HEK293 (cell line): ENCODE measurements around the gene PRKCD.

Source experiments
- CTCF ChIA-PET: fragments of 350-600 bp; formaldehyde crosslinking; extraction: SDS; loops from one replicate; lab custom pipeline; 2021; ENCODE audit warnings: antibody characterized with exemption; lab: Yijun Ruan, JAX
- POLR2A ChIA-PET: fragments of 300-600 bp; formaldehyde crosslinking; extraction: SDS; loops from one replicate; lab custom pipeline; 2020; ENCODE audit warnings: antibody characterized with exemption, inconsistent platforms; lab: Yijun Ruan, JAX
- H3K27ac ChIP-seq: fragments of 200-500 bp; sonication (Bioruptor generic); 2 replicates; pipeline ENCODE4 v1.5.1; 2014; ENCODE audit warnings: low read depth, low read length, control low read depth, inconsistent platforms; ENCODE audit errors: extremely low read depth
- H3K36me3 ChIP-seq, 2 experiments: fragments of 200-500 bp in 1 of 2; sonication (Bioruptor generic) in 1 of 2; 1 replicate in 1 of 2; 2 replicates in 1 of 2; pipeline ENCODE4 v1.5.1; 2014 to 2017; ENCODE audit warnings: inconsistent platforms in 2 of 2, low read length in 2 of 2; ENCODE audit not compliant: control insufficient read depth in 2 of 2, insufficient read depth in 1 of 2
- H3K4me1 ChIP-seq: fragments of 200-500 bp; sonication (Bioruptor generic); 2 replicates; pipeline ENCODE4 v1.5.1; 2014; ENCODE audit warnings: mild to moderate bottlenecking, low read length, inconsistent platforms; ENCODE audit not compliant: control insufficient read depth, insufficient read depth
- H3K4me3 ChIP-seq: 2 replicates; pipeline ENCODE4 v1.5.1; 2011; ENCODE audit warnings: low read depth, mild to moderate bottlenecking, control low read depth, low read length, moderate library complexity
- H3K9me3 ChIP-seq: fragments of 200-500 bp; sonication (Bioruptor generic); 2 replicates; pipeline ENCODE4 v1.5.1; 2014; ENCODE audit warnings: low read depth, low read length, inconsistent platforms; ENCODE audit not compliant: control insufficient read depth, insufficient read depth
- GFI1B ChIP-seq: fragments of 450-650 bp; formaldehyde crosslinking; IDR thresholded peaks from 2 replicates; pipeline ENCODE4 v1.5.1; 2016; ENCODE audit warnings: missing biosample characterization, missing genetic modification characterization
- HOXA7 ChIP-seq: sonication (generic); formaldehyde crosslinking; IDR thresholded peaks from 2 replicates; pipeline ENCODE4 v1.8.1; 2022; ENCODE audit warnings: missing genetic modification reagents, borderline replicate concordance
- HOXC10 ChIP-seq: sonication (generic); formaldehyde crosslinking; IDR thresholded peaks from 2 replicates; pipeline ENCODE4 v1.8.1; 2023; ENCODE audit warnings: mild to moderate bottlenecking, missing genetic modification reagents
- HOXD13 ChIP-seq: sonication (generic); formaldehyde crosslinking; IDR thresholded peaks from 2 replicates; pipeline ENCODE4 v1.8.0; 2022; ENCODE audit warnings: missing genetic modification reagents, borderline replicate concordance
- KLF17 ChIP-seq: fragments of 450-650 bp; formaldehyde crosslinking; IDR thresholded peaks from 2 replicates; pipeline ENCODE4 v1.5.1; 2016; ENCODE audit warnings: missing biosample characterization, missing genetic modification characterization
- PRDM1 ChIP-seq: fragments of 450-650 bp; formaldehyde crosslinking; IDR thresholded peaks from 2 replicates; pipeline ENCODE4; 2016; ENCODE audit warnings: missing biosample characterization, missing genetic modification characterization
- TRIM28 ChIP-seq: IDR thresholded peaks from 2 replicates; pipeline ENCODE4 v1.6.1; 2011; ENCODE audit warnings: low read length, control low read depth, borderline replicate concordance
- TSHZ1 ChIP-seq: fragments of 450-650 bp; formaldehyde crosslinking; IDR thresholded peaks from 2 replicates; pipeline ENCODE4 v1.5.1; 2016; ENCODE audit warnings: missing biosample characterization, missing genetic modification characterization, borderline replicate concordance
- YY1 ChIP-seq: fragments of 450-650 bp; formaldehyde crosslinking; IDR thresholded peaks from 2 replicates; pipeline ENCODE4 v1.5.1; 2018; ENCODE audit warnings: missing biosample characterization, missing genetic modification characterization
- ZNF148 ChIP-seq: fragments of 450-650 bp; formaldehyde crosslinking; IDR thresholded peaks from 2 replicates; pipeline ENCODE4 v1.5.0; 2017; ENCODE audit warnings: missing biosample characterization, missing genetic modification characterization, borderline replicate concordance
- ZNF157 ChIP-seq: fragments of 450-650 bp; formaldehyde crosslinking; IDR thresholded peaks from 2 replicates; pipeline ENCODE4 v1.5.1; 2016; ENCODE audit warnings: missing biosample characterization, missing genetic modification characterization
- ZNF211 ChIP-seq: fragments of 450-650 bp; formaldehyde crosslinking; IDR thresholded peaks from 2 replicates; pipeline ENCODE4 v1.5.1; 2016; ENCODE audit warnings: low read depth, missing biosample characterization, missing genetic modification characterization
- ZNF302 ChIP-seq: fragments of 450-650 bp; formaldehyde crosslinking; IDR thresholded peaks from 2 replicates; pipeline ENCODE4 v1.5.1; 2016; ENCODE audit warnings: missing biosample characterization, missing genetic modification characterization, low read depth
- ZNF311 ChIP-seq: fragments of 450-650 bp; formaldehyde crosslinking; IDR thresholded peaks from 2 replicates; pipeline ENCODE4 v1.5.1; 2017; ENCODE audit warnings: missing biosample characterization, missing genetic modification characterization, borderline replicate concordance
- ZNF324 ChIP-seq: fragments of 450-650 bp; formaldehyde crosslinking; IDR thresholded peaks from 2 replicates; pipeline ENCODE4 v1.5.1; 2016; ENCODE audit warnings: missing biosample characterization, missing genetic modification characterization
- ZNF433 ChIP-seq: fragments of 450-650 bp; formaldehyde crosslinking; IDR thresholded peaks from 2 replicates; pipeline ENCODE4 v1.5.1; 2016; ENCODE audit warnings: missing biosample characterization, missing genetic modification characterization, low read depth
- ZNF488 ChIP-seq: fragments of 450-650 bp; formaldehyde crosslinking; IDR thresholded peaks from 2 replicates; pipeline ENCODE4 v1.5.1; 2016; ENCODE audit warnings: missing biosample characterization, missing genetic modification characterization
- ZNF501 ChIP-seq: fragments of 450-650 bp; formaldehyde crosslinking; IDR thresholded peaks from 2 replicates; pipeline ENCODE4 v1.5.1; 2016; ENCODE audit warnings: missing biosample characterization, missing genetic modification characterization
- ZNF558 ChIP-seq: fragments of 450-650 bp; formaldehyde crosslinking; IDR thresholded peaks from 2 replicates; pipeline ENCODE4 v1.5.1; 2016; ENCODE audit warnings: missing biosample characterization, missing genetic modification characterization
- ZNF561 ChIP-seq: fragments of 450-650 bp; IDR thresholded peaks from 2 replicates; pipeline ENCODE4 v1.5.1; 2018; ENCODE audit warnings: missing biosample characterization, missing genetic modification characterization, borderline replicate concordance
- ZNF571 ChIP-seq: fragments of 450-650 bp; formaldehyde crosslinking; IDR thresholded peaks from 2 replicates; pipeline ENCODE4 v1.5.0; 2017; ENCODE audit warnings: missing biosample characterization, missing genetic modification characterization
- ZNF624 ChIP-seq: fragments of 450-650 bp; formaldehyde crosslinking; IDR thresholded peaks from 2 replicates; pipeline ENCODE4 v1.5.1; 2017; ENCODE audit warnings: missing biosample characterization, missing genetic modification characterization
- ZNF639 ChIP-seq: fragments of 450-650 bp; formaldehyde crosslinking; IDR thresholded peaks from 2 replicates; pipeline ENCODE4 v1.5.1; 2016; ENCODE audit warnings: missing biosample characterization, missing genetic modification characterization
- ZNF76 ChIP-seq: fragments of 450-650 bp; formaldehyde crosslinking; IDR thresholded peaks from 2 replicates; pipeline ENCODE4; 2016; ENCODE audit warnings: low read depth, missing biosample characterization, missing genetic modification characterization, borderline replicate concordance
- ZNF792 ChIP-seq: fragments of 450-650 bp; formaldehyde crosslinking; IDR thresholded peaks from 2 replicates; pipeline ENCODE4 v1.5.1; 2016; ENCODE audit warnings: missing biosample characterization, missing genetic modification characterization

The PRKCD gene

GRCh38 chr3:53217175-53217574 lies 56.2 kb downstream of the PRKCD start:
- no peaks in the 10 kb centered on the region for H3K9me3 ChIP-seq
- no peak overlapping the region for H3K4me3 ChIP-seq
- ChIA-PET POLR2A (no interaction called here), CTCF (interaction anchor here (0.7 to 1.0 kb wide), 2 partner anchors 22 to 394 kb away, joined by 3 to 5 read pairs; no protein-coding TSS in a partner anchor)
- no peaks in the 10 kb centered on the region for H3K4me1 ChIP-seq
- H3K27ac ChIP-seq, result no peak overlapping the region
- no peak for TF ChIP-seq PRDM1 (tag by site-specific recombination)
- no peak for TF ChIP-seq TSHZ1 (tag by site-specific recombination)
- TF ChIP-seq ZNF571, result no peak
- TF ChIP-seq ZNF558, result no peak
- no peak for TF ChIP-seq ZNF501 (tag by site-specific recombination)
- no peak for TF ChIP-seq KLF17 (tag by site-specific recombination)
- TF ChIP-seq YY1 (tag by site-specific recombination), result no peak
- no peak for TF ChIP-seq GFI1B
- no peak for TF ChIP-seq ZNF561 (tag by site-specific recombination)
- peaks cover 0 to 3% of the 10 kb centered on the region in 2 experiments; a peak in 1 of 3 replicates for H3K36me3 ChIP-seq

GRCh38 chr3:53218131-53218530 lies 57.1 kb downstream of the PRKCD start:
- ChIA-PET CTCF (interaction anchor here (0.6 kb wide), 1 partner anchor 74 kb away, joined by 4 read pairs; no protein-coding TSS in a partner anchor), POLR2A (no interaction called here)
- Histone ChIP-seq H3K4me3 (no peak overlapping the region), H3K36me3 (peaks cover 0 to 13% of the 10 kb centered on the region in 2 experiments; a peak in 1 of 3 replicates), H3K9me3 (no peaks in the 10 kb centered on the region), H3K4me1 (no peaks in the 10 kb centered on the region), H3K27ac (no peak overlapping the region)
- TF ChIP-seq ZNF211 (tag by site-specific recombination) (no peak), ZNF792 (tag by site-specific recombination) (no peak), ZNF324 (tag by site-specific recombination) (no peak), ZNF76 (tag by site-specific recombination) (no peak), ZNF311 (tag by site-specific recombination) (no peak), ZNF302 (tag by site-specific recombination) (no peak), HOXA7 (no peak), TRIM28 (no peak), ZNF433 (tag by site-specific recombination) (no peak), ZNF624 (tag by site-specific recombination) (no peak), HOXC10 (CRISPR knock-in tag) (no peak), ZNF488 (tag by site-specific recombination) (no peak), HOXD13 (CRISPR knock-in tag) (no peak), ZNF639 (no peak), ZNF148 (tag by site-specific recombination) (no peak), ZNF157 (tag by site-specific recombination) (no peak)
